ENCODE data around the gene PDE7B. TPM values are rescaled to one million over a fixed set of nuclear protein-coding genes. Genes with fewer than 3 reads are reported as not detected.

PDE7B gene
- total and polyA plus RNA-seq, 3 experiments from 2014 or later = 0.04 to 0.24 (median 0.07) TPM

DNA sequence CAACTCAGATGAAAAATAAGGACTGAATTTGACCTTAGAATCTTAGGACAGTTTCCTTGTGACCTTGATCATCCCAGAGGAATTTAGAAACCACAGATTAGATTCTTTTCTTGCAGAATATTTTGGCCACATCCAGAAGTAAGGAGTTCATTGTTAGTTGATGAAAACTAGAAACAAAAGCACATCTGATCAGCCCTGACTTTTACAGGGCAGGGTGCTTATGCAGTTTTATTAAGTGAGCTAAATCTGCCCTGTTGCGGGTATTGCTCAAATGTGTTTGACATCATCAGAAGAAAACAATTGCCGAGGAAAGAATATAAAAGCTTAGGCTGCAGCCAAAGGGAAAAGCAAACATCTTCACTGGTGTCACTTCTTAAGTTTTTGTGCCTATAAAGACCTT, 297.8 kb downstream of the PDE7B start:
- H3K27ac Mint-ChIP-seq = no peak overlapping the region
- CTCF ChIA-PET = no interaction called here
- H3K36me3 Mint-ChIP-seq = no peaks in the 10 kb centered on the region

DNA sequence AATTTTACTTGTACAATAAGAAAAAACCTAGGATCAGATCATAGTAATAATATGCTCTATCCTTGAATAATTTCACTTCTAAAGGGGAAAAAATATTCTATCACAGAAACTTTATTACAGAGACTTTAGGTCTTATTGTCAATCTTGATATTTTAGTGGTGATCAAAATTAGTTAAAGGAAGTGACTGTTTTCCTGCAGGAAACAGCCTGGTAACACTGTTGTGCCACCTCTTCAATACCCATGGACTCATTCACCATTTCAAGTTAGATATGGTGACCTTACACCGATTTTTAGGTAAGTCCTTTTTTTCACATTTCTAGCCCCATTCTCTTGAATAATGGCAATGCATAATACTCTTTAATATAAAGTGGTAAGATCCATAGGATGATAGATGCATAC, 299.5 kb downstream of the PDE7B start:
- no peak for DNase-seq
- Mint-ChIP-seq H3K4me1 (no peaks in the 10 kb centered on the region), H3K36me3 (no peaks in the 10 kb centered on the region), H3K27me3 (peaks cover 0 to 39% of the 10 kb centered on the region in 2 donors), H3K4me3 (no peak overlapping the region), H3K9me3 (no peaks in the 10 kb centered on the region), H3K27ac (no peak overlapping the region)
- Histone ChIP-seq H3K4me1 (ENCODE audit: insufficient read depth, low read length) (no peaks in the 10 kb centered on the region), H3K27me3 (ENCODE audit: insufficient read depth, low read length, poor library complexity, severe bottlenecking) (no peaks in the 10 kb centered on the region), H3K27ac (ENCODE audit: low read depth, low read length) (no peak overlapping the region), H3K36me3 (ENCODE audit: insufficient read depth, low read length) (no peaks in the 10 kb centered on the region), H3K4me3 (ENCODE audit: low read length) (no peak overlapping the region), H3K9me3 (ENCODE audit: low read length) (no peaks in the 10 kb centered on the region)
- POLR2A ChIA-PET = no interaction called here
- CTCF ChIA-PET = no interaction called here

More for the DNA sequence above, 297.8 kb downstream of the PDE7B start:
- no peak for DNase-seq
- POLR2A ChIA-PET = no interaction called here
- no peak overlapping the region for H3K4me3 Mint-ChIP-seq
- peaks cover 2 to 53% of the 10 kb centered on the region in 2 donors for H3K27me3 Mint-ChIP-seq
- Histone ChIP-seq H3K36me3 (ENCODE audit: insufficient read depth, low read length) (no peaks in the 10 kb centered on the region), H3K4me3 (ENCODE audit: low read length) (no peak overlapping the region), H3K9me3 (ENCODE audit: low read length) (no peaks in the 10 kb centered on the region), H3K4me1 (ENCODE audit: insufficient read depth, low read length) (no peaks in the 10 kb centered on the region), H3K27me3 (ENCODE audit: insufficient read depth, low read length, poor library complexity, severe bottlenecking) (no peaks in the 10 kb centered on the region), H3K27ac (ENCODE audit: low read depth, low read length) (no peak overlapping the region)
- H3K9me3 Mint-ChIP-seq = no peaks in the 10 kb centered on the region
- no peaks in the 10 kb centered on the region for H3K4me1 Mint-ChIP-seq

DNA sequence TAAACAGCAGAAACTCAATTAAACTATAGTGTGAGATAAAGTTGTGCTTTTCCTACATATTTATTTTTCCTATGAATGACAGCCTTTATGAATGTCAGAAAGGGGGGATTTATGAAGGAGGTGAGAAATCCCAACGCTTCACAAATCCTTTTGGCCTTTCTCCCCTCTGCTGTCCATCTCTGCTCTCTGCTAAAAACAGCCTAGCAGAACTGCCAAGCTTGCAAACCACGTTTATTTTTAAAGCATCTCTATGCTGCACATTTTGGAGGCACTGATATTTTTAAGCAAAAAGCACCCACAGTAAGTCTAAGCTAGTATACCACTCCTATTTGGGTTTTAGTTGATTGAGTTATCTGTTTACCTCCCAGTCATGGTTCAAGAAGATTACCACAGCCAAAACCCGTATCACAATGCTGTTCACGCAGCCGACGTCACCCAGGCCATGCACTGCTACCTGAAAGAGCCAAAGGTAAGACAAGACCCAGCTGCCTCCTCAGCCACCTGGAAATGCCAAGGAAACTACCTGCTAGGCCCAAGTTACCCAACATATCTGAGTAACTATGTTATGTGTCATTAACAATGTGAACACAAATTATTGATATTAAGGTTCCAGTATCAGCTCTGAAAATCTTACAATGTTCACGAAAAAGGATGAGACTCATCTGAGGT, 302.3 kb downstream of the PDE7B start:
- no peak overlapping the region for H3K27ac ChIP-seq (ENCODE audit: low read depth, low read length)
- CTCF ChIA-PET = no interaction called here
- no peaks in the 10 kb centered on the region for H3K27me3 ChIP-seq (ENCODE audit: insufficient read depth, low read length, poor library complexity, severe bottlenecking)
- no peak for DNase-seq
- Mint-ChIP-seq H3K27me3 (peaks cover 0 to 23% of the 10 kb centered on the region in 2 donors), H3K36me3 (no peaks in the 10 kb centered on the region), H3K4me3 (no peak overlapping the region), H3K9me3 (no peaks in the 10 kb centered on the region), H3K27ac (no peak overlapping the region), H3K4me1 (no peaks in the 10 kb centered on the region)
- H3K4me1 ChIP-seq (ENCODE audit: insufficient read depth, low read length) = no peaks in the 10 kb centered on the region
- POLR2A ChIA-PET = no interaction called here
- H3K9me3 ChIP-seq (ENCODE audit: low read length) = no peaks in the 10 kb centered on the region
- no peak overlapping the region for H3K4me3 ChIP-seq (ENCODE audit: low read length)
- H3K36me3 ChIP-seq (ENCODE audit: insufficient read depth, low read length) = no peaks in the 10 kb centered on the region

DNA sequence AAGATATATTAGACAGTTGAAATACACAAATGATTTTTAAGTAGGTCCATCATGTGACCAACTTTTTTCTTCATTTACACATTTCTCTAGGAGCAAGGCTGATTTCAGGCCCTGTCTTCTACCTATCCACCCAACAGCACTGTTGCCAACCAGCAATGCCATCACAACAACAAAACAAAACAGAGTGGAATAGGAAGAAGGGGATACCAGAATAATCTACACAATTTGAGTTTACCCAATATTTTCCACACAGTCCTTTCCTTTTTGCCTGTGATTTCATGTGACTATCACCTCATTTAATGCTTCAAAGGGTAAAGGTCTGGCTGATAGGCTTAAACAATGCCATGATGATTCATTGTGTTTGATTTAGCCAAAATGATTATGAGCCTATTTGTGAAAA, 303.7 kb downstream of the PDE7B start:
- H3K4me3 Mint-ChIP-seq = no peak overlapping the region
- no peak overlapping the region for H3K27ac ChIP-seq (ENCODE audit: low read depth, low read length)
- ChIA-PET POLR2A (no interaction called here), CTCF (no interaction called here)
- no peaks in the 10 kb centered on the region for H3K9me3 Mint-ChIP-seq
- H3K27me3 Mint-ChIP-seq = peaks cover 0 to 10% of the 10 kb centered on the region in 2 donors
- H3K4me1 ChIP-seq (ENCODE audit: insufficient read depth, low read length) = no peaks in the 10 kb centered on the region
- H3K4me1 Mint-ChIP-seq = no peaks in the 10 kb centered on the region
- H3K27ac Mint-ChIP-seq = no peak overlapping the region
- no peaks in the 10 kb centered on the region for H3K36me3 ChIP-seq (ENCODE audit: insufficient read depth, low read length)
- H3K27me3 ChIP-seq (ENCODE audit: insufficient read depth, low read length, poor library complexity, severe bottlenecking) = no peaks in the 10 kb centered on the region
- H3K4me3 ChIP-seq (ENCODE audit: low read length) = no peak overlapping the region
- H3K36me3 Mint-ChIP-seq = no peaks in the 10 kb centered on the region
- no peaks in the 10 kb centered on the region for H3K9me3 ChIP-seq (ENCODE audit: low read length)
- no peak for DNase-seq

DNA sequence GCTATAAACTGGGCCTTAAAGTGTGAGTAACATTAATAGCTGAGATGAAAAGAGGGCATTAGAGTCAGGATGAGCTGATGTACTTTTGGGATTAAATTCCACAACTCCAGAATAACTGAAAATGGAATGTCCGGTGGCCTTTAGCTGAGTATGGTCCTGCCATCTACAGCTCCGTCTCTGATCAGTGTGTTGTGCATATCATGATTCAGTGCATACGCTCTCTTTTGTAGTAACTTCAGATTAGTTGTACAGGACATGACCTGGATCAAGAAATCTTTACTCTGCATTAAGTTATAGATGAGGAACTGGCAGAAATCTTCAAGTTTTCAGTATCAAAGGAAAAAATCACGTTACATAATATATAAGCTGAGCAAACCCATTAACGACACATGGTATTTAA, 306.2 kb downstream of the PDE7B start:
- Histone ChIP-seq H3K9me3 (ENCODE audit: low read length) (no peaks in the 10 kb centered on the region), H3K4me1 (ENCODE audit: insufficient read depth, low read length) (no peaks in the 10 kb centered on the region), H3K27me3 (ENCODE audit: insufficient read depth, low read length, poor library complexity, severe bottlenecking) (no peaks in the 10 kb centered on the region), H3K4me3 (ENCODE audit: low read length) (no peak overlapping the region), H3K36me3 (ENCODE audit: insufficient read depth, low read length) (no peaks in the 10 kb centered on the region), H3K27ac (ENCODE audit: low read depth, low read length) (no peak overlapping the region)
- DNase-seq = no peak
- ChIA-PET POLR2A (no interaction called here), CTCF (no interaction called here)
- no peak overlapping the region for H3K4me3 Mint-ChIP-seq
- H3K36me3 Mint-ChIP-seq = no peaks in the 10 kb centered on the region
- no peak overlapping the region for H3K27ac Mint-ChIP-seq
- H3K4me1 Mint-ChIP-seq = no peaks in the 10 kb centered on the region
- H3K9me3 Mint-ChIP-seq = no peaks in the 10 kb centered on the region
- H3K27me3 Mint-ChIP-seq = peaks cover 2 to 10% of the 10 kb centered on the region in 2 donors

DNA sequence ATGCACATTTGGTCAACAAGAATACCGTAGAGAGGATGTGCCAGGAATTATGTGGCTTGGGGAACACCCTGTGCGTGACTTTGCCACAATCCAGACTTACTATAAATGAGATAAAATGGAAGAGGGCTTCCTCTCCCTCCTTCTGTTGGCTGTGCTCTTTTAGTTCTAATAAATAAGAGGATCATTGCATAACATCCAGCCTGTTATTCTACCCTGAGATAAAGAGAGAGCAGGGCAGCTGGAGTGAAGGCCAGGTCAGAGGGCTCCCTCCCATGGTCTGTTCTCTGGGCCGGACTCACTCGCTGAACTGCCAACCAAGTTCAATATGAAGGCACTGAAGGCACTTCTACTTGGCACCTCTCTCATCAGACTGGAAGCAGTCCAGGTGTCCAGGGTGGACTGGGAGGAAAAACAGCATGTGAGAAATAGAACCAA, 306.9 kb downstream of the PDE7B start:
- no peak overlapping the region for H3K4me3 Mint-ChIP-seq
- no peak overlapping the region for H3K4me3 ChIP-seq (ENCODE audit: low read length)
- H3K9me3 Mint-ChIP-seq = no peaks in the 10 kb centered on the region
- H3K4me1 ChIP-seq (ENCODE audit: insufficient read depth, low read length) = no peaks in the 10 kb centered on the region
- H3K36me3 Mint-ChIP-seq = no peaks in the 10 kb centered on the region
- peaks cover 2 to 10% of the 10 kb centered on the region in 2 donors for H3K27me3 Mint-ChIP-seq
- H3K4me1 Mint-ChIP-seq = no peaks in the 10 kb centered on the region
- no peaks in the 10 kb centered on the region for H3K27me3 ChIP-seq (ENCODE audit: insufficient read depth, low read length, poor library complexity, severe bottlenecking)
- no peak overlapping the region for H3K27ac Mint-ChIP-seq
- H3K27ac ChIP-seq (ENCODE audit: low read depth, low read length) = no peak overlapping the region
- CTCF ChIA-PET = no interaction called here
- no peak for DNase-seq
- no peaks in the 10 kb centered on the region for H3K36me3 ChIP-seq (ENCODE audit: insufficient read depth, low read length)
- POLR2A ChIA-PET = no interaction called here
- H3K9me3 ChIP-seq (ENCODE audit: low read length) = no peaks in the 10 kb centered on the region

DNA sequence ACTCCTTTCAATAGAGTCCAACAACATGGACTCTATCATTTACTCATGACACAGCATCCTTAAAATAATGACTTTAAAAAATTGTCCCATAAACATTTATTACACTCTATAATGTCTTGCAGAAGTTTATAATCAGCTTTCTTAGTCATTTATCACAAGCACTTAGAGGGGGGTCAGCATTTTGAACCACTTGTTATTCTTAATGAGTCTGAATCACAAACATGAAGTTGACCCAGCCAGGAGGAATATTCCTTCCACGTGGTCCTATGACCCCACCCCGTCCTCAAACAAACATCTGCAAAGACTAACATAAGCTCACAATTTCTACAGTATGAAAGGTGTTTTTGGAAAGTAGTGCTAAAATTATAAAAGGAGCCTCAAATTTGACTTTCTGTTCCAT, 307.5 kb downstream of the PDE7B start:
- peaks cover 3 to 16% of the 10 kb centered on the region in 2 donors for H3K27me3 Mint-ChIP-seq
- H3K9me3 Mint-ChIP-seq = no peaks in the 10 kb centered on the region
- H3K9me3 ChIP-seq (ENCODE audit: low read length) = no peaks in the 10 kb centered on the region
- no peak overlapping the region for H3K27ac Mint-ChIP-seq
- no peaks in the 10 kb centered on the region for H3K27me3 ChIP-seq (ENCODE audit: insufficient read depth, low read length, poor library complexity, severe bottlenecking)
- no peak overlapping the region for H3K4me3 Mint-ChIP-seq
- no peaks in the 10 kb centered on the region for H3K36me3 Mint-ChIP-seq
- no peak overlapping the region for H3K27ac ChIP-seq (ENCODE audit: low read depth, low read length)
- H3K4me3 ChIP-seq (ENCODE audit: low read length) = no peak overlapping the region
- H3K4me1 Mint-ChIP-seq = no peaks in the 10 kb centered on the region
- H3K36me3 ChIP-seq (ENCODE audit: insufficient read depth, low read length) = no peaks in the 10 kb centered on the region
- DNase-seq = no peak
- POLR2A ChIA-PET = no interaction called here
- H3K4me1 ChIP-seq (ENCODE audit: insufficient read depth, low read length) = no peaks in the 10 kb centered on the region
- CTCF ChIA-PET = no interaction called here

DNA sequence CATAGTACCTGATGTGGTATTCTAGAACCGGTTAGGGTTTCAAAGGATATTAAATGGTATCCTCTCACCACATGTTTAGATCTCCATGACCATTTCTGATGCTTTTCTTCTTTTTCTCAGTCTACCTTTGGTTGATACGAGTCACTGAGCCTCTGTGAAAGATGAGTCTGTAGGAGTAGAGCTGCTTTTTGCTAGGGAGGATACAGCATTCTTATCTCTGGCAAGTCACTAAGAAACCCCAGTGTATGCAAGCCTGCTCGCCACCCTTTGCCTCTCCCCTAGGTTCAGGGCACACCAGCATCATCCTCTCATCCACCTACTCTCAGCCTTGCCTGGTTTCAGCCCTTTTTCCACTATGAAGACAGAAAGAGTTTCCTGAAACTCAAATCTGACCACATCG, 308.7 kb downstream of the PDE7B start:
- Histone ChIP-seq H3K4me3 (ENCODE audit: low read length) (no peak overlapping the region), H3K36me3 (ENCODE audit: insufficient read depth, low read length) (no peaks in the 10 kb centered on the region), H3K27me3 (ENCODE audit: insufficient read depth, low read length, poor library complexity, severe bottlenecking) (no peaks in the 10 kb centered on the region), H3K4me1 (ENCODE audit: insufficient read depth, low read length) (no peaks in the 10 kb centered on the region), H3K27ac (ENCODE audit: low read depth, low read length) (no peak overlapping the region), H3K9me3 (ENCODE audit: low read length) (no peaks in the 10 kb centered on the region)
- Mint-ChIP-seq H3K27me3 (peaks cover 3 to 12% of the 10 kb centered on the region in 2 donors), H3K4me3 (no peak overlapping the region), H3K27ac (no peak overlapping the region), H3K9me3 (no peaks in the 10 kb centered on the region), H3K36me3 (no peaks in the 10 kb centered on the region), H3K4me1 (no peaks in the 10 kb centered on the region)
- POLR2A ChIA-PET = no interaction called here
- CTCF ChIA-PET = no interaction called here
- DNase-seq = no peak

DNA sequence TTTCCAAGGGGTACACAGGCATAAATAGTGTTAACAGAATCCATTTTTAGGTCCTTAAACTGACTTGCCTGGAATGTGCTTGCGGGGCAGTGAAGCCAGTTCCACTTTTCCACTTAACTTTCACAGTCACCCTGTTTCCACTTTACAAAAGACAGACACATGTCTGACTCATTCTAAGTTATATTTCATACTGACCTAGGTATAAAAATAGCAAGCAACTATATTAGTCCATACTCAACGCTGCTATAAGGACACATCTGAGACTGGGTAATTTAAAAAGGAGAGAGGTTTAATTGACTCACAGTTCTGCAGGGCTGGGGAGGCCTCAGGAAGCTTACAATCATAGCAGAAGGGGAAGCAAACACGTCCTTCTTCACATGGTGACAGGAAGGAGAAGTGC, 310.4 kb downstream of the PDE7B start:
- POLR2A ChIA-PET = no interaction called here
- no peaks in the 10 kb centered on the region for H3K27me3 ChIP-seq (ENCODE audit: insufficient read depth, low read length, poor library complexity, severe bottlenecking)
- H3K9me3 ChIP-seq (ENCODE audit: low read length) = no peaks in the 10 kb centered on the region
- H3K4me1 ChIP-seq (ENCODE audit: insufficient read depth, low read length) = no peaks in the 10 kb centered on the region
- no peak overlapping the region for H3K4me3 ChIP-seq (ENCODE audit: low read length)
- Mint-ChIP-seq H3K4me3 (no peak overlapping the region), H3K9me3 (no peaks in the 10 kb centered on the region), H3K36me3 (no peaks in the 10 kb centered on the region), H3K27ac (no peak overlapping the region), H3K27me3 (peaks cover 3 to 17% of the 10 kb centered on the region in 2 donors), H3K4me1 (no peaks in the 10 kb centered on the region)
- CTCF ChIA-PET = no interaction called here
- no peak for DNase-seq
- no peaks in the 10 kb centered on the region for H3K36me3 ChIP-seq (ENCODE audit: insufficient read depth, low read length)
- H3K27ac ChIP-seq (ENCODE audit: low read depth, low read length) = no peak overlapping the region

All from CD8-positive, alpha-beta memory T cell (primary cell).